Bone marrow (tissue), 2 donors: Measurements from ENCODE around the gene ZNF324B.
A peak's percentile ranks its signal among the peaks of the same experiment; 100 is the strongest.
"Not testable (repeated sequence)": the region's sequence is repeated elsewhere in the genome, so short reads cannot be mapped to it uniquely, and the experiment has no call there.

Experiments used
- DNase-seq, 2 donors: peaks; one replicate each; lab custom pipeline; 2025; lab: John Stamatoyannopoulos, UW

Gene ZNF324B

DNA sequence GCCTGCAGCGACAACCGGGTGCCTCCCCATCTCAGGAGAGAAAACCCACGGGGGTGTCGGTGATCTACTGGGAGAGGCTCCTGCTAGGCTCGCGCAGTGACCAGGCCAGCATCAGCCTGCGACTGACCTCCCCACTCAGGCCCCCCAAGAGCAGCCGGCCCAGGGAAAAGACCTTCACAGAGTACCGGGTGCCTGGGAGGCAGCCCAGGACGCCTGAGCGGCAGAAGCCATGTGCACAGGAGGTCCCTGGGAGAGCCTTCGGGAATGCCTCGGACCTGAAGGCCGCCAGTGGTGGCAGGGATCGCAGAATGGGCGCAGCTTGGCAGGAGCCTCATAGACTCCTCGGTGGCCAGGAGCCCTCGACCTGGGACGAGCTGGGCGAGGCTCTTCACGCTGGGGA, 3.9 kb downstream of the ZNF324B start:
- no peak for DNase-seq

DNA sequence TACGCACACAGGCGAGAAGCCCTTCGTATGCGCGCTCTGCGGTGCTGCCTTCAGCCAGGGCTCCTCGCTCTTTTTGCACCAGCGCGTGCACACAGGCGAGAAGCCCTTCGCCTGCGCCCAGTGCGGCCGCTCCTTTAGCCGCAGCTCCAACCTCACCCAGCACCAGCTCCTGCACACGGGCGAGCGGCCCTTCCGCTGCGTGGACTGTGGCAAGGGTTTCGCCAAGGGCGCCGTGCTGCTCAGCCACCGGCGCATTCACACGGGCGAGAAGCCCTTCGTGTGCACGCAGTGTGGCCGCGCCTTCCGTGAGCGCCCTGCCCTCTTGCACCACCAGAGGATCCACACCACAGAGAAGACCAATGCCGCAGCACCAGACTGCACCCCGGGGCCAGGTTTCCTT, 4.7 kb downstream of the ZNF324B start:
- DNase-seq = no peak

GRCh38 chr19:58460039-58460438, 8.6 kb downstream of the ZNF324B start:
- DNase-seq = no peak

GRCh38 chr19:58466089-58466759, 14.8 kb downstream of the ZNF324B start:
- DNase-seq = no peak

DNA sequence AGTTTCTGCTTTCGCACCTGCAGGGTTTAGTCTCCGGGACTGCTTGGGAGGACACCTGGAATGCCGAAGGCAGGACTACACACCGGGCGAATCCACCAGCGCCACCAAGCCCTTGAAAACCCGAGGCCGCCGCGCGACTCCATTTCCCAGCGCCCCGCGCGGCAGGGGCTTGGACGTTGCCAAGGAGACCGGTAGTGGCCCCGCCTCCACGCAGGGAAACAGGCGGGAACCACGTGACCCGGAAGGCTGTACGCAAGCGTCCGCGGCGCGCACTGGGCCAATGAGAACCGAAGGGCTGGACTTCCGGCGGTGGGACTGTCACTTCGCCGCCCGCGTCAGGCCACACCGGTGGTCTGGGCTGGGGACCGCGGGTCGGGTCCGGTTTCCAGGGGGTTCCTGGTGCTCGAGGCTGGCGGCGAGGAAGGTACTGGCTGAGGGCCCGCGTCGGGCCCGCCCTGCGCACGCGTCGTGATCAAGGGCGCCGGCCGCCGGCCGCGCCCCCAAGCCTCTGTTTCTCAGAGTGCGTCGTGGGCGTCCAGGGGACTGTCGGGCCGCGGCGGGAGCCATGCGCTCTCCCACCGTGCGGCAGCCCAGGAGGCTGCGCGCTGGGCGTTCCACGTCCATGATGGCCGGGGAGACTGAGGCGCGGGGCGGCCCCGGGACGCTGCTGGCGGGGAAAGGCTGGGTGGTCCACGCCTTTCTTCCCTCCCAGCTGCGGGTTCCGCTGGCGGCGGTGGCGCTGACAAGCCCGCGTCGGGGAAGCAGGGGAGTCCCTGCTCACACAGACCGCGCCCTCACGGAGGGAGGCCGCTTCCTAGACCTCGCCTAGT, 15.6 kb downstream of the ZNF324B start, which contains the start of gene ZNF324:
ZNF324 (plus strand) TSS at position 321 of the 830 bp plus-strand sequence. CDS start 2,106 bp downstream, outside the sequence.
- DNase-seq = peak; percentile 86 to 92

GRCh38 chr19:58468216-58468839, 16.9 kb downstream of the ZNF324B start:
- no peak for DNase-seq

GRCh38 chr19:58469241-58470013, 18.0 kb downstream of the ZNF324B start:
- no peak for DNase-seq

DNA sequence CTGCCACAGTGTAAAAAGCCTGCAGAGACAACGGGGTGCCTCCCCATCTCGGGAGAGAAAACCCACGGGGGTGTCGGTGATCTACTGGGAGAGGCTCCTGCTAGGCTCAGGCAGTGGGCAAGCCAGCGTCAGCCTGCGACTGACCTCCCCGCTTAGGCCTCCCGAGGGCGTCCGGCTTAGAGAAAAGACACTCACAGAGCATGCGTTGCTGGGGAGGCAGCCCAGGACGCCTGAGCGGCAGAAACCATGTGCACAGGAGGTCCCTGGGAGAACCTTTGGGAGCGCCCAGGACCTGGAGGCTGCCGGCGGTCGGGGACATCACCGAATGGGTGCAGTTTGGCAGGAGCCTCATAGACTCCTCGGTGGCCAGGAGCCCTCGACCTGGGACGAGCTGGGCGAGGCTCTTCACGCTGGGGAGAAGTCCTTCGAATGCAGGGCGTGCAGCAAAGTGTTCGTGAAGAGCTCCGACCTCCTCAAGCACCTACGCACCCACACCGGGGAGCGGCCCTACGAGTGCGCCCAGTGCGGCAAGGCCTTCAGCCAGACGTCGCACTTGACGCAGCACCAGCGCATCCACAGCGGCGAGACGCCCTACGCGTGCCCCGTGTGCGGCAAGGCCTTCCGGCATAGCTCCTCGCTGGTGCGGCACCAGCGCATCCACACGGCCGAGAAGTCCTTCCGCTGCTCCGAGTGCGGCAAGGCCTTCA, 19.6 kb downstream of the ZNF324B start:
- DNase-seq = not testable (repeated sequence)

DNA sequence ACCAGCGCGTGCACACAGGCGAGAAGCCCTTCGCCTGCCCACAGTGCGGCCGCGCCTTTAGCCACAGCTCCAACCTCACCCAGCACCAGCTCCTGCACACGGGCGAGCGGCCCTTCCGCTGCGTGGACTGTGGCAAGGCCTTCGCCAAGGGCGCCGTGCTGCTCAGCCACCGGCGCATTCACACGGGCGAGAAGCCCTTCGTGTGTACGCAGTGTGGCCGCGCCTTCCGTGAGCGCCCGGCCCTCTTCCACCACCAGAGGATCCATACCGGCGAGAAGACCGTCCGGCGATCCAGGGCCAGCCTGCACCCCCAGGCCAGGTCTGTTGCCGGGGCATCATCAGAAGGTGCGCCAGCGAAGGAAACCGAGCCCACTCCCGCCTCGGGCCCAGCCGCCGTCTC, 20.3 kb downstream of the ZNF324B start:
- DNase-seq = no peak

DNA sequence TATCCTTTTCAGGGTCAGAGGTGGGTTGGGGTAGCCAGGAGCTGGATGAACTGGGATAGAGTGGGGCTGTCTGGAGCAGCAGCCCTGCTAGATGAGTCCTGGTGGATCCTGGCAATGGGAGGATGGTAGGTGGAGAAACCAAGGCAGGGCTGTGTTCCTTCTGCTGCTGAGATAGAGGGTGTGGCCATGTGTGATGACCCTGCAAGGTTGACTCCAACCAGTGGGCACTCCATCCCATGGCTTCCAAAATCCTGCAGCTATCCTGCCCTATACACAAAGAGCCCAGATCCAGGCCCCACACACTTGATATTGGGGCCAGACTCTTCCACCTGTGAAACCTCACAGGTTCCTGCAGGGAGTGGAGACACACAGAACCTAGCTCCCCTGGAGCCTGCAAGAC, 22.4 kb downstream of the ZNF324B start:
- DNase-seq = no peak

GRCh38 chr19:58474291-58474996, 23.0 kb downstream of the ZNF324B start:
- DNase-seq = no peak

GRCh38 chr19:58474997-58475713, 23.7 kb downstream of the ZNF324B start:
- no peak for DNase-seq

DNA sequence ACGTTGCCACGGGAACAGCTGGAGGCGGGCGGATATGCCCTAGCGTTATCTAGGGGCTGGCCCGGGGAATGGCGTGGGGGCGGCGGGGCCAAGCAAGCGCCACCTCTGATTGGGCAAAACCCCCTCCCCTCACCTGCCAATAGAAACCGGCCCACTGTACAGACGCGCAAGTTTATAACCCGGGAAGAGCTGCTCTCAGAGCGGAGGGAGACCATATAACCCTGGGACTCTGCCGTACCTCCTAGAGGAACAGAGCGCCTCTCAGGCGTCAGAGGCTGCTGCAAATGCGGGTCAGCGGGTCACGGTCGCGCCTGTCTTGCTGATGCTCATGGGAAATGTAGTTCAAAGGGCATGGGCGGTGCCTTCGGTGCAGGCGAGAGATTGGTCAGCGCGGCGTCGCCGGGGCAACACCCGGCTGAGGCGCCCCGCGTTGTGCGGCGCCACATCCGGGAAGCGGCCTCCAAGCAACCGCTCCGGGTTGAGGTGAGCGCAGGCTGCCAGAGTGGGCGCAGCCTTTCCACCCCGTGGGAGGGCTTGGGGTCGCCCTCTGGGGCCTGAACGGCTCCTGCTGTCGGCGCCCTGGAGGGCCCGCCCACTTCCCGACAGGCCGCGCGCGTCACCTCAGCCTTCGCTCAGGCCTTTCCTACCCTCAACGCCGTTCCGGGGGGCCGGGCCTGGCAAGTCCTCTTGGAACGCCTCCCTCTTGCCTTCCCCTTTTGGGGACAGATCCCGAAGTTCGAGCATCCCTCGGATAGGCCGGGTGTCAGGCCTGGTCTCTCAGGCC, 24.5 kb downstream of the ZNF324B start, which contains the start of gene ZNF446:
ZNF446 (plus strand) TSS at position 639 of the 784 bp plus-strand sequence. CDS start 867 bp downstream, outside the sequence.
- DNase-seq = peak; percentile 94

- no peak for DNase-seq
Measured at GRCh38 chr19:58476498-58477015, 25.1 kb downstream of the ZNF324B start.

DNA sequence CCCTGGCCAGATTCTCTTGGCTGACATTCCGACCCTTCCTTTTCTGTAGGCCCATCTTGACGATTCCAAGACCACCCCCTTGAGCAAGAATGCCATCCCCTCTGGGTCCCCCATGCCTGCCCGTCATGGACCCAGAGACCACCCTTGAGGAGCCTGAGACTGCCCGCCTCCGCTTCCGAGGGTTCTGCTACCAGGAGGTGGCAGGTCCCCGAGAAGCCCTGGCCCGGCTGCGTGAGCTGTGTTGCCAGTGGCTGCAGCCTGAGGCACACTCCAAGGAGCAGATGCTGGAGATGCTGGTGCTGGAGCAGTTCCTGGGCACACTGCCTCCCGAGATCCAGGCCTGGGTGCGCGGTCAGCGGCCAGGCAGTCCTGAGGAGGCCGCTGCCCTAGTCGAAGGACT, 25.7 kb downstream of the ZNF324B start:
- no peak for DNase-seq

- no peak for DNase-seq
Measured at GRCh38 chr19:58477871-58478270, 26.4 kb downstream of the ZNF324B start.

- no peak for DNase-seq
Measured at GRCh38 chr19:58479303-58479702, 27.9 kb downstream of the ZNF324B start.

DNA sequence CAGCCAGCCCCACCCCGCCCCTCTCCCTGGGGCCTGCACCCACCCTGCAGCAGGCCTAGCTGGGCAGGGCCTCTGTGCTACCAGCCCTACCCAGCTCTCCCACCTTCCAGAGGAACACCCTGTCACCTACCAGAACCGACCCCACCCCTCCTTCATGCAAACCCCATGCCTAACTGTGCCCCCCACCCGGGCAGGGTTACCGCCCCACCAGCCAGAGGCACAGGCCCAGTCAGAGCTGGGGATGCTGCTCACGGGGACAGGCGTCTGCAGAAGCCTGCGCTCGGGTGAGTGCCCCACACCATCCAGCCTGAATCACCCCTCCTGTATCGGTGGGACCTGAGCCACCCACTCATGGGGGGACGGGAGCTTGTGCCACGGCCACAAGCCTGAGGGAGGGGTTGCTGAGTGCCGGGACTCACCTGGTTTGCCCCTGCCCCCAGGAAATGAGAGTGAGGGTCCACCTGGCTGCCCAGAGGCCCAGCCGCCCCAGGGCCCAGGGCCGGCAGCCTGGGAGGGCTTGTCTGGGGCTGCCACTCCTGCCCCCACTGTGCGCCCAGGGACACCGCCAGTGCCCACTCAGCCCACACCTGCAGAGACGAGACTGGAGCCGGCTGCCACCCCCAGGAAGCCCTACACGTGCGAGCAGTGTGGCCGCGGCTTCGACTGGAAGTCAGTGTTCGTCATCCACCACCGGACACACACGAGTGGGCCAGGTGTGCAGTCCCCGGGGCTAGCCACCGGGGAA, 28.5 kb downstream of the ZNF324B start:
- DNase-seq = no peak
